ENCODE measurements around the gene SPRING1.

DNA sequence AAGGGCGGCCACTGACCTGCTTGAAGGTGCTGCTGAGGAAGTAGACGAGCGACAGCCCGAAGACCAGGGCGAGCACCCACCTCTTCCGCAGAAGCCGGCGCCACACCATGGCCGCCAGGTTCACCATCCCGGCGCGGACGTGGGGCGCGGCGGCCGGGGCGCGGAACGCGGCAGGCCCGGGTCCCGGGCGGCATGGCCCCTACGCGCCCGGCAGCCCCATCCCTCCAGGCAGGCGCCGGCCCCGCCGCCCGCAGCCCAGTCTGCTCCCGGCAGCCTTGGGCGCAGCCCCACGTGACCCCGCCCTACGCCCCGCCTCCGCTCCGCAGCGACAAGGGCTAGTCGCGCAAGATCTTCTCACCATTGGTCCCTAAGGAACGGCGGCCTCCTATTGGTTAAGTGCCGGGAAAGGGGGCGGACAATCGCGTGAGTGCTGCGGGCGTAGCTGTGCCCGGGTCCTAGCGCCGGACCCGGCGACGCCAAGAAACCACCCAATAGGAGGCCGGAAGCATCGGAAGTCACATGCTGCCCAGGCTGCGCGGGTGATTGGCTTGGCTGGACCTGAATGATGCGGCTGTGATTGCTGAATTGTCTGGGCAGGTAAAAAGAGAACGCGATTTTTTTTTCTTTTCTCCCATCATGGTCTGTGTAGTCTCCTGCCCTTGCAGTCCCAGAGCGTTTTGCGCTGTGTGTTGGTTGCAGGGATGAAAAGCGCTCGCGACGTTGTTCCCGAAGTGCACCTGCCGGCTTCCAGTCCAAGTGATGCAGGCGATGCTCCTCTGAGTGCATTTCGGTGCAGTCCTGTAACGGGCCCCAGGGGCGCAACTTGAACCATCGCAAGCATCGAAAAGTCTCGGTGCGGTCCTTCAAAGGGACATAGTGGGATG is at the start of gene SPRING1, which contains the start of gene RNFT2:
- TF ChIP-seq, protein P1, sequence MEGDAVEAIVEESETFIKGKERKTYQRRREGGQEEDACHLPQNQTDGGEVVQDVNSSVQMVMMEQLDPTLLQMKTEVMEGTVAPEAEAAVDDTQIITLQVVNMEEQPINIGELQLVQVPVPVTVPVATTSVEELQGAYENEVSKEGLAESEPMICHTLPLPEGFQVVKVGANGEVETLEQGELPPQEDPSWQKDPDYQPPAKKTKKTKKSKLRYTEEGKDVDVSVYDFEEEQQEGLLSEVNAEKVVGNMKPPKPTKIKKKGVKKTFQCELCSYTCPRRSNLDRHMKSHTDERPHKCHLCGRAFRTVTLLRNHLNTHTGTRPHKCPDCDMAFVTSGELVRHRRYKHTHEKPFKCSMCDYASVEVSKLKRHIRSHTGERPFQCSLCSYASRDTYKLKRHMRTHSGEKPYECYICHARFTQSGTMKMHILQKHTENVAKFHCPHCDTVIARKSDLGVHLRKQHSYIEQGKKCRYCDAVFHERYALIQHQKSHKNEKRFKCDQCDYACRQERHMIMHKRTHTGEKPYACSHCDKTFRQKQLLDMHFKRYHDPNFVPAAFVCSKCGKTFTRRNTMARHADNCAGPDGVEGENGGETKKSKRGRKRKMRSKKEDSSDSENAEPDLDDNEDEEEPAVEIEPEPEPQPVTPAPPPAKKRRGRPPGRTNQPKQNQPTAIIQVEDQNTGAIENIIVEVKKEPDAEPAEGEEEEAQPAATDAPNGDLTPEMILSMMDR (conservative IDR thresholded peaks at IDR 0.05; ENCODE audit: low read depth, low read length), result 0 out of 2 replicates have a peak, but pooled peaks have one; percentile 6
- peak; percentile 69; the same call in 1 of the 2 replicates for TF ChIP-seq MAZ (IDR thresholded peaks at IDR 0.05; ENCODE audit: borderline replicate concordance, low read depth, low read length)
- no peak for TF ChIP-seq MAFK (IDR thresholded peaks at IDR 0.05; ENCODE audit: low read depth, low read length)
- TF ChIP-seq MXI1 (IDR thresholded peaks at IDR 0.05; ENCODE audit: borderline replicate concordance, low read depth, low read length), result peak; percentile 73; the same call in 1 of the 2 replicates
- TF ChIP-seq RFX5 (IDR thresholded peaks at IDR 0.05; ENCODE audit: low read depth, low read length), result 0 out of 2 replicates have a peak, but pooled peaks have one; percentile 20
- TF ChIP-seq FOS (IDR thresholded peaks at IDR 0.05; ENCODE audit: low read depth, low read length), result peak; percentile 17; the same call in 1 of the 2 replicates
- no peak for TF ChIP-seq NFE2L2 (IDR thresholded peaks at IDR 0.05; ENCODE audit: low read depth, low read length)
- 0 out of 2 replicates have a peak, but pooled peaks have one; percentile 3 for TF ChIP-seq RAD21 (IDR thresholded peaks at IDR 0.05; ENCODE audit: low read length)
- peak; percentile 87 for TF ChIP-seq POLR2A (IDR thresholded peaks at IDR 0.05; ENCODE audit: low read depth, low read length)
